Stimulated activated CD4-positive, alpha-beta T cell treated with anti-CD3 and anti-CD28 coated beads, TNF-alpha, amount 100 ng/mL, for 1 hour (primary cell): Measurements from ENCODE around the gene SLC24A4.

Source experiments
- DNase-seq, 3 donors: peaks; one replicate each; pipeline ENCODE4 v3.0.0-alpha.2; 2020; ENCODE audit warnings: low read depth in 3 of 3, low spot score in 1 of 3

The SLC24A4 gene

DNA sequence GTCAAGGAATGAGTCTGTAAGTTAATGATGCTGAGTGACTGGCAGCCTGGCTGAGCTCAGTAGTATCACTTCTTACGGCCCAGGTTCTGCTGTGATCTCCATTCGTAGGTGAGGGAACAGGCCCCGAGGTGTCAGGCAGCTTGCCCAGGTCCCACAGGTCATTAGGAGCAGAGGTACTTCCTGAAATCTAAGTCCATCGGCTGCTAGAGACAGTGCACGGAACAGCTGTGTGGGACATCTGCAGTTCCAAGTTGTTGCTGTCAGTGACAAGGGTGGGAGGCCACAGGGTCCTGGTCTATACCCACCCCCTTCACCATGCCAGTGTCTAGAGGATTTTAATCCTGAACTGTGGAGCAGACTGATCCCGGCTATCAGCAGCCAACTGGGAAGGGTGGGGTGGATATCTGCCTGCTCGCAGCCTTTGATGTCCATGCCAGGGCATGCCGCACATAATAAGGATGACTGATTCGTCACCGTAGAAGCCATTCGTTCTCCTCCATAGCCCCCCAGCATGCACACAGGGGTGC is 108.3 kb downstream of the SLC24A4 start:
- DNase-seq, result no peak

DNA sequence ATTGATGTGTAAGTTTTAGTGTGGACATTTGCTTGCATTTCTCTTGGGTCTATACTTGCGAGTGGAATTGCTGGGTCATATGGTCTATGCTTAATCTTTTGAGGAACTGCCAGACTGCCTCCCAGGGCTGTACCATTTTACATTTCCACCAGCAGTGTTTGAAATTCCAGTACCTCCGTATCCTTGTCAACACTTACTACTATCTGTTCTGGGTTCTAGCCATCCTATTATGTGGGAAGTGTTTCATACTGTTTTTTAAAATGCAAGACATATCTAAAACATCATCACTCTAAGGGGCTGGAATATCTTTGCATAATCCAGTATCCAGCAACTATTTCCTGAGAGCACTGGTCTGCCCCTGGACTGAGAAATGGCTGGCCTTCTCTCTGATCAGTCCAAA is 110.4 kb downstream of the SLC24A4 start:
- DNase-seq, result no peak

DNA sequence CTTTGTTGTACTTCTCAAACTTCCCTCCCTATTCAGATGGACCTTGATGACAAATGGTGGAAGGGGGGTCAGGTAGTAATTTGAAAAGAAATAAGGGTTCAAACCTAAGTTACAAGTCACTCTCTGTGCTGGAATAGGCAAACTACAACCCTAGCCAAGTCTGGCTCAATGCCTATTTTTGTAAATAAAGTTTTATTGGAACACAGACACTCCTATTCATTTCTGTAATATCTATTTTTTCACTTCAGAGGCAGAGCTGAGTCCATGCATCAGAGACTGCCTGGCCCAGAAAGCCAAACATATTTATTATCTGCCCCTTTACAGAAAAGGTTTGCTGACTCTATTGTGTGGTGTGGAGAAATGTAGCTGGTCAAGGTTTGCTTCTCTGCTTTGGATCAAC is 112.2 kb downstream of the SLC24A4 start:
- no peak for DNase-seq

DNA sequence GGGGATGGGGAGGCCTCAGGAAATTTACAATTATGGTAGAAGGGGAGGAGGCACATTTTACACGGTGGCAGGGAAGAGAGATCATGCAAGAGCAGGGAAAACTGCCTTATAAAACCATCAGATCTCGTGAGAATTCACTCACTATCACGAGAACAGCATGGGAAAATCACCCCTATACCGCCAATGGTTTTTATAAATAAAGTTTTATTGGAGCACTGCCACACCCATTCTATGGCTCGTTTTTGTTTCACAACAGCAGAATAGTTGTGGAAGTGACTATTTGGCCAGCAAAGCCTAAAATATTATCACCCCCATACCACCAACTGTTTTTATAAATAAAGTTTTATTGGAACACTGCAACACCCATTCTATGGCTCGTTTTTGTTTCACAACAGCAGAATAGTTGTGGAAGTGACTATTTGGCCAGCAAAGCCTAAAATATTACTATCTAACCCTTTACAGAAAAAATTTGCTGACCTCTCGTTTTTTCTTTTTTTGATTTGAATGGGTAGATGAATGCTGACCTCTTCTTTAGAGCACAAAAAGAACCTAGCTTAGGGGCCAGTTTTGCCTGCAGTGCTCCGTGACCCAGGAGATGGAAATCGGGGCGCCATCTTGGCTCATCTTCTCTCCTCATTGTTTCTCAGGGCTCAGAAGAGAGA is 113.3 kb downstream of the SLC24A4 start:
- no peak for DNase-seq

GRCh38 chr14:92437309-92437708 is 114.3 kb downstream of the SLC24A4 start:
- DNase-seq, result no peak

- no peak for DNase-seq
These were observed 114.8 kb downstream of the SLC24A4 start for GRCh38 chr14:92437729-92438285.

DNA sequence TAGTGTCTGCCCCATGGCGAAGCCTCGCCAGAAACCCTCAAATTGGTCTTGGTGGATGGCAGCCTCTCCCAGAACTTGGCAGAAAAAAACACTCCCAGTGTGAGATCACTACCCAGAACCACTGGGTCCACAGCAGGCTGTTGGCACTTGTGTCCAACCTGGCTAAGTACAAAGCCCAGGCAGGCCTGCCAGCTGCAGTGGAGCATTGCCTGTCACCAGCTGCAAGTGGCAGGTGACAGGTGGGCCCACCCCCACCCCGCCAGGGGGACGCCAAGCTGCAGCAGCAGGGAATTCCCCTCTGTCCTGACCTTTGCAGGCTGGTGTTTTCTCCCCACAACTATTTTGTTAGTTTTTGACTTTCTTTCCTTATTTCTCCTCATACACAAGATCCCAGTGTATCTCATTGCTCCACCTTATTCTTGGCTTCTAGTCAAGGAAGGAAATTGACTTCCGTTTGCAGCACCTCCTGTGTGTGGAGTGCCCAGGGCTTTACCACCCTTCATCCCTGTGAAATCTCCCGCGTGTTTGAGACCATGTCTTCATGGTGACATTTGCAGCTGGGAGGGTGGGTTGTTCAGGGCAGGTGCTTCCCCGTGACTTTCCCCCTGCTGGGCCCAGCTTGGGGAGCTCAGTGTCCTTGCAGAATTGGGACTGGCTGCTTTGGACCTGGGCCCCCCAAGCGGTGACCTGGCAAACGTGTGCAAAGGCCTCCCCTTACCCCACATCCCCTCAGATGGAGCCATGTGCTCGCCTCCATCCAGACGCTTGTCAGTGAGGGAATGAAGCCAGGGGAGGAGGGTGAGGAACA is 116.8 kb downstream of the SLC24A4 start:
- no peak for DNase-seq

DNA sequence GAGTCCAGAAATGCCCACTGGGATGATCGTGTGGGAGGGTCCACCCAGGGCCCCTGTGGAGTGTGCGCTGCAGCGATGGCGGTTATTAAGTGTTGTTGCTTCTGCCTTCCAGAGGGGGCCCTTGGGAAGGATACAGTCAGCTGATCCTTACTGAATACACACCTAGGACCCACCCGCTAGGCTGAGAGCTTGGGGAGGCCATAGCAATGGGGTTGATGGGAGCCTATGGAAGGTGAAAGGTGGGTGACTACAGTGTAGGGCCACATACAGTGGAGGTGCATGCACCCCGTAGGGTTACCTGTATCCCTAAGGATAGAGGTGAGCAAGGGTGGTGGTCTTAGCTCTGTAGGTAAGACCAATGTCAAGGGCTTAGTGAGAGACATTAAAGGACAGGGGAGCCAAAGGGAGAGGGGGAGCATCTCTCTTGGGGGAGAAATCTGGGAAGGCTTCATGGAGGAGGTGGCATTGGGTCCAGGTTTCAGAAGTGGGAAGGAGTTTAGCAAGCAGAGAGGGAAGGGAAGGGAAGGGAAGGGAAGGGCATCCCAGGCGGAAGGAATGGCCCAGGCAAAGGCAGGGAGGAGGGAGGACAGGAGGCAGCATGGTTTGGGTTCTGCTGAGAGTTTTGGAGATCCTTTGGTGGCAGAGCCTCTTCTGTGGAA is 117.5 kb downstream of the SLC24A4 start:
- DNase-seq, result no peak

GRCh38 chr14:92441751-92442504 is 119.0 kb downstream of the SLC24A4 start:
- no peak for DNase-seq

- DNase-seq, result no peak
These were observed 120.2 kb downstream of the SLC24A4 start for GRCh38 chr14:92443167-92443566.

GRCh38 chr14:92443741-92444140 is 120.8 kb downstream of the SLC24A4 start:
- DNase-seq, result no peak

DNA sequence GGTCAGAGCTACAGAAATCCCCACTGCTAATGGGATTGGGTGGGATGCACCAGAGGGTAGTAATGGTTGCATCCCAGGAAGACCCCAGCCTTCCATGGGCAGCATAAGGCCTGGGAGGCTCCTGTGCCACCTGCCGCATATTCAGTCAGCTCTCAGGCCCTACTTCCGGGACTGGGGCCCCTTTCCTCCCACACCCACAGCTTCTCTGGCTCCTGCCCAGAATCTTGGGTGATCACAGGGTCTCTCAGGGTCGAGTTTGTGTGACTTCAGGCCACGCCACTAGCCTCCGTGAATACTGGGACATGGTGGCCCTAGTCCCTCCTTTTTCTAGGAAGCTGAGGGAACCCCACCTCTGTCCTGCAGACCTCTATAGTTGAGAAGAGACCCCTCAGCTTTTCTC is 123.8 kb downstream of the SLC24A4 start:
- DNase-seq, result no peak

GRCh38 chr14:92447416-92448197 is 124.6 kb downstream of the SLC24A4 start:
- no peak for DNase-seq

DNA sequence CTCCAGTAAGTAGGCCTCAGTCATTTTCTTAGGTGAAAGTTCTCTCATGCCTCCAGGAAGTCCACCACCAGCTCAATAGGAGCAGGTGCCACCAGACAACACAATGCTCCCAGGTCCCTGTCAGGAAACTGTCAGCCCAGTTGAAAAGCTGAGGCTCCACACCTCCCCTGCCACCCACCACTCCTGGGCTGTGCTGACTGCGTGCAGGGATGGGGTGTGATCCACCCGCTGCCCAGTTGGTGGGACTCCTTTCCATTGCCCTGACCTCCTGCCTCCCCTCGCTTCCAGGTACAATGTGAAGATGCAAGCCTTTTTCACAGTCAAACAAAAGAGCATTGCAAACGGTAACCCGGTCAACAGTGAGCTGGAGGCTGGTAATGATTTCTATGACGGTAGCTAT is 125.8 kb downstream of the SLC24A4 start:
- no peak for DNase-seq

DNA sequence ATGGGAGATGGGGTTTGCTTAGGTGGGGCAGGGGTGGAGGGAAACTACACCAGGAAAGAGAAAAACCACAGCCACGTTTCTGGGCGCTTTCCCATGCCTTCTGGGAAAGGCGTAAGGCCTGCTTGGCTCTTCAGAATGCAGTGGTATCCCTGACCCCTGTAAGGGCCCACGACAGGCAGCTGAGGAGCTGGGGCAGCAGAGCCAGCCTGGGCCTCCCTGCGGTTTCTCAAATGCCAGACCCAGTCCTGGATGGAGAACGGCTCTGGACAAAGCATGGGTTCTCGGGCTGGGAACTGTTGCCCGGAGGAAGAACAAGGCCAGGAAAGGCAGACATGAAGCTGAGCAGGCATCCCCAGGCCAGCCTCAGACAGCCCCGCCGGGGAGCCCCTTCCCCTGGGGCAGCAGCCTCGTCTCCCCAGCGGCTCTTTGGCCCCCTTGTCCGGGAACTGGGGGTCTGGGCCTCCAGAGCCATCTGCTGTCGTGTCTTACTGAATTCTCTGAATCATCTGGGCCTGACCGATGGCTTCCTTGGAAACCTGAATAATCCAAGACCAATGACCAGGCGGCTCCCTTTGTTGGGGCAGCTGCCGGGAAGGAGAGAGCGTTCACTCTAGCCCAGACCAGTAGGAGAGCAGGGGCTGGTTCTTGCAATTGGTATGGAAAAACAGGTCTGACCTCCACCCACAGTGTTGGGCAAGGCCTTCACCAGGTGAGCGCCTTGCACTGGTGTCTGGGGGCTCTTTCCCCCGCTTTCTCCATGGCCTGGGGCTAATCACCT is 126.6 kb downstream of the SLC24A4 start:
- DNase-seq, result no peak

GRCh38 chr14:92450351-92451070 is 127.5 kb downstream of the SLC24A4 start:
- no peak for DNase-seq

- no peak for DNase-seq
These were observed 128.3 kb downstream of the SLC24A4 start for GRCh38 chr14:92451245-92451644.

- no peak for DNase-seq
These were observed 128.8 kb downstream of the SLC24A4 start for GRCh38 chr14:92451755-92452154.

- no peak for DNase-seq
These were observed 129.5 kb downstream of the SLC24A4 start for GRCh38 chr14:92452471-92452870.
